Right lobe of liver (tissue), 4 donors: ENCODE data around the gene MAK.

Source experiments
- CTCF ChIP-seq, 4 donors: fragments of 200-600 bp in 3 of 4; fragments of 450-650 bp in 1 of 4; IDR thresholded peaks; one replicate each; pipeline versions ENCODE4 v1.5.1 to v1.8.0; 2016 to 2022; ENCODE audit warnings: antibody characterized with exemption in 4 of 4, mild to moderate bottlenecking in 2 of 4
- POLR2A ChIP-seq: fragments of 450-650 bp; IDR thresholded peaks from one replicate; pipeline ENCODE4 v1.6.1; 2017; ENCODE audit warnings: antibody characterized with exemption, mild to moderate bottlenecking
- donor health status: DM: no; HTN: no; CAD: no.
- donor health status: DM: no; HTN: no; CAD: no.
- donor health status: DM: no; HTN: yes; CAD: no.

- TF ChIP-seq CTCF (IDR thresholded peaks at IDR 0.05), result no peak
- no peak for TF ChIP-seq POLR2A
Measured at GRCh38 chr6:10723567-10723881, 114.8 kb downstream of the MAK start.
